ENCODE measurements around the gene XRCC1. TPM values are rescaled to one million over a fixed set of nuclear protein-coding genes. Genes with fewer than 3 reads are reported as not detected.

The XRCC1 gene
- total and polyA plus RNA-seq, 2 of the 8 experiments (the other 6 are each of a cell fraction or from before 2014, with no cell fraction given): 42.5 to 44.4 TPM

- H2BK5ac ChIP-seq (ENCODE audit: low read depth, low read length): no peak overlapping the region
- no peak overlapping the region for H3K9ac ChIP-seq (replicated peaks in 1 of 4; ENCODE audit: extremely low read depth in 1 of 4, low read depth in 3 of 4, low read length in 3 of 4)
- 87% methylated on average over 5 of the region's 5 CpGs; no CpG with 5 or more reads in 1 of the 2 experiments for WGBS, 2 experiments (ENCODE audit: extremely low coverage in 1 of 2, insufficient coverage in 1 of 2, insufficient read length in 1 of 2, insufficient replicate concordance in 2 of 2, low coverage in 1 of 2, low lambda C conversion rate in 2 of 2, missing lambda C conversion rate in 1 of 2)
- no peak overlapping the region for H3K56ac ChIP-seq (replicated peaks; ENCODE audit: insufficient read length, low read depth, low read length)
- H3K27ac ChIP-seq (ENCODE audit: low read depth, low read length): no peak overlapping the region
- H2AK5ac ChIP-seq (ENCODE audit: low read depth, low read length): no peak overlapping the region
- peaks cover 2 to 11% (median 9%) of the 10 kb centered on the region in 4 experiments for H3K27me3 ChIP-seq (replicated peaks in 1 of 4; ENCODE audit: control insufficient read depth in 3 of 4, extremely low read depth in 1 of 4, insufficient read depth in 3 of 4, low read length in 3 of 4)
- H4K20me1 ChIP-seq (replicated peaks in 1 of 2; ENCODE audit: control insufficient read depth in 1 of 2, insufficient read depth in 2 of 2, low read length in 2 of 2): peaks cover 0 to 2% of the 10 kb centered on the region in 2 experiments
- H3K4ac ChIP-seq (replicated peaks; ENCODE audit: insufficient read length, low read depth, low read length): no peak overlapping the region
- H3K23ac ChIP-seq (ENCODE audit: insufficient read length): no peak overlapping the region
- no peak for TF ChIP-seq TAF1 (IDR thresholded peaks at IDR 0.05; ENCODE audit: low read depth, low read length)
- TF ChIP-seq, protein P1, sequence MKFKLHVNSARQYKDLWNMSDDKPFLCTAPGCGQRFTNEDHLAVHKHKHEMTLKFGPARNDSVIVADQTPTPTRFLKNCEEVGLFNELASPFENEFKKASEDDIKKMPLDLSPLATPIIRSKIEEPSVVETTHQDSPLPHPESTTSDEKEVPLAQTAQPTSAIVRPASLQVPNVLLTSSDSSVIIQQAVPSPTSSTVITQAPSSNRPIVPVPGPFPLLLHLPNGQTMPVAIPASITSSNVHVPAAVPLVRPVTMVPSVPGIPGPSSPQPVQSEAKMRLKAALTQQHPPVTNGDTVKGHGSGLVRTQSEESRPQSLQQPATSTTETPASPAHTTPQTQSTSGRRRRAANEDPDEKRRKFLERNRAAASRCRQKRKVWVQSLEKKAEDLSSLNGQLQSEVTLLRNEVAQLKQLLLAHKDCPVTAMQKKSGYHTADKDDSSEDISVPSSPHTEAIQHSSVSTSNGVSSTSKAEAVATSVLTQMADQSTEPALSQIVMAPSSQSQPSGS (IDR thresholded peaks at IDR 0.05; ENCODE audit: low read length): no peak
- TF ChIP-seq, protein P2, sequence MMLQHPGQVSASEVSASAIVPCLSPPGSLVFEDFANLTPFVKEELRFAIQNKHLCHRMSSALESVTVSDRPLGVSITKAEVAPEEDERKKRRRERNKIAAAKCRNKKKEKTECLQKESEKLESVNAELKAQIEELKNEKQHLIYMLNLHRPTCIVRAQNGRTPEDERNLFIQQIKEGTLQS (IDR thresholded peaks at IDR 0.05; ENCODE audit: insufficient read depth, low read depth, low read length): no peak
- TF ChIP-seq ASH2L (IDR thresholded peaks at IDR 0.05; ENCODE audit: low read length): no peak
- no peak for TF ChIP-seq YY1 (IDR thresholded peaks at IDR 0.05; ENCODE audit: low read depth, low read length)
- TF ChIP-seq CBX5 (IDR thresholded peaks at IDR 0.05; ENCODE audit: low read depth, low read length): no peak
- no peak for TF ChIP-seq KDM5A (IDR thresholded peaks at IDR 0.05; ENCODE audit: low read length)
- no peak for TF ChIP-seq RFX5 (IDR thresholded peaks at IDR 0.05; ENCODE audit: borderline replicate concordance, low read depth, low read length)
- TF ChIP-seq SP4 (IDR thresholded peaks at IDR 0.05; ENCODE audit: low read length): no peak
- FAIRE-seq (no peak), DNase-seq (ENCODE audit: low read depth in 1 of 2, low spot score in 2 of 2) (no peak)
- H2BK20ac ChIP-seq (ENCODE audit: low read length): no peak overlapping the region
- H2BK12ac ChIP-seq (ENCODE audit: low read depth, low read length): no peak overlapping the region
- no peaks in the 10 kb centered on the region for H3K9me3 ChIP-seq (ENCODE audit: insufficient read depth in 2 of 2, low read depth in 1 of 2, low read length in 1 of 2)
- H4K5ac ChIP-seq (ENCODE audit: insufficient read length, low read depth, low read length): no peak overlapping the region
- H4K8ac ChIP-seq (ENCODE audit: extremely low read depth, insufficient read depth, low read length): no peak overlapping the region
- no peak overlapping the region for H2BK15ac ChIP-seq (ENCODE audit: low read length)
- POLR2A ChIA-PET (ENCODE audit: partially characterized antibody): interaction anchor here (1.2 kb wide), 1 partner anchor 26 kb away, joined by 3 read pairs; no protein-coding TSS in a partner anchor
- H2BK120ac ChIP-seq (replicated peaks; ENCODE audit: low read depth, low read length): no peak overlapping the region
- H3K79me1 ChIP-seq (ENCODE audit: low read depth, low read length): no peaks in the 10 kb centered on the region
- H3K14ac ChIP-seq (ENCODE audit: insufficient read length): no peak overlapping the region
- no peak overlapping the region for H3K4me3 ChIP-seq (ENCODE audit: extremely low read depth in 1 of 4, insufficient read depth in 2 of 4, low read depth in 3 of 4, low read length in 4 of 4)
- CTCF ChIA-PET (ENCODE audit: partially characterized antibody): interaction anchor here (0.6 to 4.3 kb wide), 9 partner anchors 18 to 222 kb away, joined by 3 to 19 read pairs (median 4); no protein-coding TSS in a partner anchor
- H3K4me1 ChIP-seq (replicated peaks in 1 of 4; ENCODE audit: control insufficient read depth in 3 of 4, insufficient read depth in 4 of 4, low read length in 3 of 4): peaks cover 0 to 4% (median 0%) of the 10 kb centered on the region in 4 experiments; a peak in 1 of 7 replicates
- H3K4me2 ChIP-seq (ENCODE audit: insufficient read depth in 1 of 2, low read depth in 2 of 2, low read length in 2 of 2): no peak overlapping the region
- H2AFZ ChIP-seq (ENCODE audit: low read length): no peak overlapping the region
- H4K91ac ChIP-seq (replicated peaks; ENCODE audit: insufficient read length, low read length): no peak overlapping the region
- peaks cover 7% of the 10 kb centered on the region; the same call in 1 of the 2 replicates for H3K23me2 ChIP-seq (ENCODE audit: low read depth, low read length)
- H3K18ac ChIP-seq (ENCODE audit: extremely low read depth, low read length): no peak overlapping the region
- peaks cover 0 to 8% (median 2%) of the 10 kb centered on the region in 4 experiments; a peak in 3 of 8 replicates for H3K36me3 ChIP-seq (ENCODE audit: control insufficient read depth in 2 of 4, insufficient read depth in 4 of 4, low read length in 3 of 4)
- H3K79me2 ChIP-seq (ENCODE audit: control insufficient read depth in 1 of 2, insufficient read depth in 2 of 2, low read length in 2 of 2): no peaks in the 10 kb centered on the region
These were observed 77.0 kb downstream of the XRCC1 start for GRCh38 chr19:43498233-43498842.
